Tongue (tissue), 2 donors: Measurements from ENCODE around the gene PM20D2. TPM values are rescaled to one million over a fixed set of nuclear protein-coding genes. Genes with fewer than 3 reads are reported as not detected.

Source experiments
- DNase-seq: peaks from one replicate; pipeline ENCODE4 v3.0.0-alpha.2; 2015
- total RNA-seq: library from RNA; depleted of rRNA; stranded (reverse); fragments of >200 nt; gene quantifications from one replicate; pipeline ENCODE4 v1.2.3, GENCODE V29; 2014

The PM20D2 gene
- total RNA-seq, 1 donor from 2014 or later: 105 TPM

DNA sequence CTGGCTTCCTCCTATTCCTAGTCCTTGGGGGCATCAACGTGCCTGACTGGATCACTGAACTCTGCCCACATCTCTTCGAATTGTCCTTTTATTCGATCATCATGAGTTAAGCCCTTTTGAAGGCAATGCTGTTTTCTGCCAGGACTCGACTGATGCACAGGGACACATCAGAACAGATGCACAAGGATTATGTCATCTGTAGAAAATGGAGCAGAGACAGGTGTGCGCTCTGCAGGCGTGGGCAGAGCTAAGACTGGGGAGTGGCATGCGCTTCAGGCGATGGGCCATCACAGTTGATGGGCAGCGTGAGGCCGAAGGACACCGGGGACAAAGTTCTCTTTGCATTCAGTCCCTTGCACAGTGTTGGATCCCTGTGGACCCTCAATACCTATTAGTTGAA lies 58.2 kb downstream of the PM20D2 start:
- DNase-seq: peak; percentile 72

DNA sequence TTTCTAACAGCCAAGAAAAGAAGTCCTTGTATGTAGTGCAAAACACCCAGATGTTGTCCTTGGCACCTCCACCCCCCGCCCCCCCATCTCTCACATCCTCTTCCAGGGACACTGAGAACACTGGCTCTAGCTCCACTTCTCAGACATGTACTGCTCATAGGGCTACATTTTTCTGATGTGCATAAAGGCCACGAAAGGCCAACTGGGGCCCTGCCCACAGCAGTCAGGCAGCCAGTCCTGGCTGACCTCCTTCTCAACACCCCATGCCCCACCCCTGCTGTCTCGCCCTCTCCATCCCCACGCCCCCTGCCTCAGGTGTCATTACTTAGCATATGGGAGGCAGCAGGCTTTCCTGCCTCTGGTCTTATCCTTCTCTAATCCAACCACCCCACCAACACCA lies 60.0 kb downstream of the PM20D2 start:
- DNase-seq: no peak

DNA sequence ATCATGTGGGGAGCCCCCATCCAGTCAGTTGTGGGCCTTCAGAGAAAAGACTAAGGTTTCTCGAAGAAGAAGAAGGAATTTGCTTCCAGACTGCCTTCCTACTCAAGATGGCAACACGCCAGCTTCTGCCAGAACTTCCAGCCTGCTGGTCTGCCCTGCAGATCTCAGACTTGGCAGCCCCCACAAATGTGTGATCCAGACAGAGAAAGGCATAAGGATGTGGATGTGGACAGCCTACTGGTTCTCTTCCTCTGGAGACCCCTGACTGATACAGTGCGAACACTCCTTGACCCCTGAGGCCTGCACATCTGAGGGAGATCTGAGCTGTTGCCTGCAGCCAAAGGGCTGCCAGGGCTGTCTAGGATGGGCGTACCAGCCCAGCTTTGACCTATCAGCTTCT lies 62.7 kb downstream of the PM20D2 start:
- peak; percentile 56 for DNase-seq

DNA sequence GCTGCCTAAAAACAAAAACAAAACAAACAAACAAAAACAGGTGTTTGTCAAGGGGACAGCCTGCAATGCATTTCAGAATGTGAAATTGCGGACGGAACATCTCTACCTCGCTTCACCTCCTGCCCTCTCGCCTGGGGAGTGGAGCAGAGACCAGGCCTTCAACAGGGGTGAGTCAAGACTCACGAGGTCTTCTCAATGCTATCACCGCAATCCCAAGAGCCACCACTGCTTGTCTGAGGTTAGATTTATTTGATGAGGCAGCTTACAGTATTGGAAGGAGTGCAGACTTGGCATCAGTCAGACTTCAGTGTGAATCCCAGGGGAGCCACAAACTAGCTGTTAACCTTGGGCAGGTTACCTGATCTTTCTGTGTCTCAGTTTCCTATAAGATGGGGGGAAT lies 63.6 kb downstream of the PM20D2 start:
- DNase-seq: no peak

DNA sequence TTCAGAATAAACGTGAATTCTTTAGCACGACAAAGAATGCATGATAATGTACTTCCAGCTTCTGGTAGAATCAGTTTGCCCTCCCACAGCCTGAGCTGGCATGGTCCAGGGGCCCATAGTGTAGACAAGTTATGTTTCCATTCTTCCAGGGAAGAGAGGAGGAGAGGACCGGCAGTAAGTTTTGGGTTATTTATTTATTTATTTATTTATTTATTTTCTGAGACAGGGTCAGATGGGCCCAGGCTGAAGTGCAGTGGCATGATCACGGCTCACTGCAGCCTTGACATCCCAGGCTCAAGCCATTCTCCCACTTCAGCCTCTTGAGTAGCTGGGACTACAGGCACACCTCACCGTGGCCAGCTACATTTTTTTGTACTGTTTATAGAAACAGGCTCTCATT lies 66.6 kb downstream of the PM20D2 start:
- no peak for DNase-seq

DNA sequence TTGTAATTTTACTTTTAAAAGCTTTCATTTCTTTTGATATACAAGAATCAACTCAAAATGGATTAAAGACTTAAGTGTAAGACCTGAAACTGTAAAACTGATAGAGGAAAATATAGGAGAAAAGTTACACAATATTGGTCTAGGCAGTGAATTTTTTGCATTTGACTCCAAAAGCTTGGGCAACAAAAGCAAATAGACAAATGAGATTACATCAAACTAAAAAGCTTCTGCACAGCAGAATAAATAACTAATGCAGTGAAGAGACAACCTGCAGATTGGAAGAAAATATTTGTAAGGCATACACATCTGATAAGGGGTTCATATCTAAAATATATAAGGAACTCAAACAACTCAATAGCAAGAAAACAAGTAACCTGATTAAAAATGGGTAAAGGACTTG lies 68.3 kb downstream of the PM20D2 start:
- DNase-seq: no peak

Other genes starting within 250 kb of the PM20D2 start
- gene RNGTT, start 182.4 kb upstream of the PM20D2 start, total RNA-seq: 28.4 TPM
- gene PNRC1, start 65.3 kb upstream of the PM20D2 start, total RNA-seq: 165 TPM
- 4.7 TPM for gene SRSF12, start 28.0 kb upstream of the PM20D2 start, total RNA-seq
- 0.41 TPM for gene GABRR1, start 71.3 kb downstream of the PM20D2 start, total RNA-seq
- 1.2 TPM for gene GABRR2, start 169.2 kb downstream of the PM20D2 start, total RNA-seq
- gene UBE2J1, start 206.7 kb downstream of the PM20D2 start, total RNA-seq: 33.6 TPM